IPS DF 4.7 (cell line): ENCODE results near the gene GNAT1.
"Not testable (repeated sequence)": the region's sequence is repeated elsewhere in the genome, so short reads cannot be mapped to it uniquely, and the experiment has no call there.

Experiments
- DNase-seq: peaks from one replicate; pipeline ENCODE4 v3.0.0-alpha.2; 2013; ENCODE audit warnings: low spot score; ENCODE audit errors: extremely low read depth

Gene GNAT1

DNA sequence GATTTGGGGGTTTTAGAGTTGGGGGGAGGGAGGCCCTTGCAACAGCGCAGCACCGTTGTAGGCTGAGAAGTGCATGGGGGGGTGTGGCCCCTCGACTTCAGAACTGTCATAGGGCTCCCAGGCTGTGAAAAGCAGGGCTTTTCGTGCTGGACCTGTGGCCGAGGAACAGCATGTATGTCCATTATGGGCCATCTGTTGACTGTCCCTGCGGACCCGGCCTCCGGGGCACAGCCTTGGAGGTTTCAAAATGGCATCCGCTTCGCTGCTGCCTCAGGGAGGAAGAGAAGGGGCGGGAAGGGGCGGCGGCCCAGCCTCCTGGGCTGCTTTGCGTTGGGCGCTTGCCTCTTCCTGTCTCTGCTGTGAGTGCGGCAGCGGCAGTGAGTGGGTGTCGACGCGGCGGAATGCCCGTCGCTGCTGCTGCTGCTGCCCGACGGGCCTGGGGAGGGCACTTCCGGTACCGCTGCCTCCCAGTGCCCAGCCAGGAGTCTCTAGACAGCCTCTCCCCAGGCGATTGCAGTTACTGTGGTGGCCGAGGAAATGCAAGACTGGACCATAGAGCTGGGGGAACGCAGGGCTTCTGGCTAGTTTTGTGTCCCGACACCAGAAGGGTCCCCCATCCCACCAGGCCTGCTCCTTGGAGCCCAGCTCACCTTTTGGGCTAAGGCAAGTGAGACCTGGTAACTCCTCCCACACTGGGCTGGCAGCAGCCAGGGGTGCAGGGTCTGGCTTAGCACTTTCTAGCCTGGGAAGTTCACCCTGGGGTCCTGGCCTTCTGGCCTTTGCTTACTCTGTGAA lies 46.5 kb downstream of the GNAT1 start:
- no peak for DNase-seq

GRCh38 chr3:50238549-50239026 lies 47.2 kb downstream of the GNAT1 start:
- DNase-seq: no peak

DNA sequence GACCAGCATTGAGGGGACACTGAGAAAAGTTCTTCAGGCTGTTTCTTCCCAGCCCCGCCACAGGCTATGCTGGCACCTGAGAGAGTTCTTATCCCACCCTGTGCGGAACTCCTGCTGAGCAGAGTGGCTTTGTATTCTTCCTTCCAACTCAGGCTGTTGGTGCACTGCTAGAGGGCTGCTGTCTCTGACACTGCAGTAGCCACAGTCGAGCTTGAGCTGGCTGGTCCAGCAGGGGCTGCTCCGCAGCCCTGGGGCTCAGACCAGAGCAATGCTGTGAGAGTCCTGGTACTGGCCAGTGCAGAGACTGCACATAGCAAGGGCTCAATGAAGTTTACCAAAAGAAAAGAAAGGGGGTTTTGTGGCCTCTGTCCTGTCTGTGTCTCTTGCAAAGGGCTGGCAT lies 48.2 kb downstream of the GNAT1 start:
- DNase-seq: no peak

DNA sequence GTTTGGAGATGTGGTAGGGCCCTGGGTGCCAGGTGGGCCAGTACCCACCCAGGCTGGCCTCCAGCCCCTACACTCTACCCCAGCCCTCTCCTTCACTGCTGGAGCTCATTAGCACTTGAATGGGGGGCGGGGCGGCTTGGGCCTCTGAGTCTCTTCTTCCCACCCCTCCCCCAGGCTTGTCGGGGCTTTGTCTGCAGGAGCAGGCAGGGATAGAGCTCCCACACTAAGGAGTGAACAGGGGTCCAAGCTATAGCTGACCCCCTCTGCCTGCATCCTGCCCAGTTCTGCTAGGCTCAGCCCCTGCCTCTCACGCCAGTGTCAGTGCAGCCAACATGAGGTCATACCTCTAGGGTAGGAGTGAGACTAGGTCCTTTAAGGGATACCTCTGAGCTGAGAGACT lies 49.8 kb downstream of the GNAT1 start:
- DNase-seq: no peak

GRCh38 chr3:50241713-50242380 lies 50.4 kb downstream of the GNAT1 start:
- no peak for DNase-seq

DNA sequence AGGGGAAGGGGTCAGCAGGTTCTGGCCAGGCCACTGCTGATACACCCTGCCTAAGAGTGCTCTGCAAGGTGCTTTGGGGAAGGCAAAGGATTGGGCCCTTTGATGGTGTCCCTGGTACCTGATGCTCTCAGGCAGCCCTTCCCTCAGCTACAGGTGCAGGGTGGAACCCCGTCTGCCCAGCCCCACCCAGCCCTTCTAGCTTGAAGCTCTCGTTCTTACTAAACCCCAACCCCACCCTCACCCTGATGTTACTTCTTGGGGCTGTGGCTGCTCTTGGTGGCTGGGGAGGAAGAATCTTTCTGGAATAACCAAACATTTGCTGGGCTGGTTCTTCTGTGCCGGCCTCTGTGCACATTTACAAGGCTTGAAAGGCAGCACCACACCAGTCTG lies 51.0 kb downstream of the GNAT1 start:
- no peak for DNase-seq

GRCh38 chr3:50242851-50243542 lies 51.6 kb downstream of the GNAT1 start:
- DNase-seq: no peak

DNA sequence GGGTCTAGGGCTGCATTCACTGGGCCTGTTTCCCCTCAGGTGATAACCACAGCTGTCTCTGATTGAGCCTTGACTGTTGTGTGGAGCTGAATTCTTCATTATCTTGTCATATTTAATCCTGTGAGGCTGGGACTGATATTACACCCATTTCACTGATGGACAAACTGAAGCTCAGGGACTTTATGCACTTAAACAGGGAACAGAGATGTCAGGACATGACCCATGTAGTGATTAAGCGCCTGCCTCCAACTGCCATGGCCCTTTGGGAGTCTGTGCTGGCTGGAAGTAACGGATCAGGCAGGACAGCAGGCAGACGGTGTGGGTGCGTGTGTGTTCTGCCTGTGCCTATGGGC lies 52.1 kb downstream of the GNAT1 start:
- DNase-seq: no peak

- DNase-seq: not testable (repeated sequence)
Observed at GRCh38 chr3:50244813-50245212, 53.4 kb downstream of the GNAT1 start.

DNA sequence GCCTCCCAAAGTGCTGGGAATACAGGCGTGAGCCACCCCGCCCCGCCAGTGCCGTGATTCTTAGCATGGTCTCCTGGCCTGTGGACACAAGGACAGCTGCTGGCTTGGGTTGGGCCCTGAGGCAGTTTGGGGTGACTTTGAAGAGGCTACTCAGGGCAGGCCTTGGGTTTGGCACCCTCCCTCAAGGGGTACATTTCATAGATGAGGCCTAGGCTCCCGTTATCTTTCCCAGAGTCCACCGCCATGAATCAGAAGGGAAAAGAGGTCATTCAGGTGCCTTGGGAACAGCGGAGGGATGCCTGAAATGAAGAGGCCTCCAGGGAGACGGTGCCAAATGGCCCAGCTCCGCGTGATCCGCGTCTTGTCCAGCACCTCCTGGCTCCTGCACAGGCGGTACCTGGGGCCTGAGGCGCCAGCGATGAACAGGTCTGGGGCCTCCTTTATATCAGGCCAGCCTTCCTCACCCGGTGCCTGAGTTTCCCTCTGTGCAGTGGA lies 53.9 kb downstream of the GNAT1 start:
- DNase-seq: no peak

DNA sequence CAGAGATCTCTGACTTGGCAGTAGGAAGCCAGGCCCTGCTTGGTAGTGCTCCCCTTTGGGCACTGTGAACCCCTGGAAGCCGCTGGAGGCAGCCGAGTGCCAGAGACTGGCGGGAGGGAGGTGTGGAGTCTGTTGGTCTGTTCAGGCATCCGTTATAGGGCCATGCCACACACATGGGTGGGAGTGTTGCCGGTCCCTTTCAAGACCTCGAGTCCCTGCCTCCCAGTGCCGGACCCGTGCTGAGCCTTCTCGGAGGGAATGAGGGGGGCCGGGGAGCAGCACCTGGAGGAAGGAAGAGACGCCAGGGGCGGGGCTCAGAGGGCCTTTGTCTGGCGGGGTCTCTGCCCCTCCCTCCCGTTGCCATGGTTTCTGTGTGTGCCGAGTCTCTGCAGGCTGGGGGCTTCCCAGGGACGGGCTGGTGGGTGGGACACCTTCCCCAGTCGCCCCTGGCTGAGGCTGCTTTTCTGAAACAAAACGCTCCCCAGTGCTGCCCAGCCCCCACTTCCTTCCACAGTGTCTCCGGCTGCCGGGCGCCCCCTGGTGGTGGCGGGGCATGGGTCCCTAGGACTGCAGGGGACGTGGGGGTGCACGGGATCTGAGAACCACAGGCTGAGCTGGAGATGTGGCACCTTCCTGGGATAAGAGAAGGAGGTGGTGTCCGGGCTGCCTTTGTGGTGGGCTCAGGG lies 54.6 kb downstream of the GNAT1 start:
- DNase-seq: no peak

GRCh38 chr3:50246517-50246954 lies 55.1 kb downstream of the GNAT1 start:
- no peak for DNase-seq
